ENCODE measurements around the gene DIDO1. TPM values are rescaled to one million over a fixed set of nuclear protein-coding genes. Genes with fewer than 3 reads are reported as not detected.

DIDO1 gene
- total and polyA plus RNA-seq, 9 of the 15 experiments (the other 6 are each of a cell fraction or from before 2014, with no cell fraction given): 4.4 to 46.8 (median 31.2) TPM

GRCh38 chr20:62875419-62876361 lies 50.6 kb downstream of the DIDO1 start (continued):
- peak; percentile 26; the same call in 1 of the 2 replicates for TF ChIP-seq CBFA2T2 (conservative IDR thresholded peaks at IDR 0.05)
- TF ChIP-seq ZNF589 (CRISPR knock-in tag; IDR thresholded peaks at IDR 0.05; ENCODE audit: low read depth): no peak
- no peak for TF ChIP-seq ZNF239 (CRISPR knock-in tag; IDR thresholded peaks at IDR 0.05)
- TF ChIP-seq NFYB (IDR thresholded peaks at IDR 0.05; ENCODE audit: extremely low read depth, insufficient read length): no peak
- TF ChIP-seq RREB1 (CRISPR knock-in tag; IDR thresholded peaks at IDR 0.05): no peak
- TF ChIP-seq NFRKB (IDR thresholded peaks at IDR 0.05; ENCODE audit: low read depth): peak; percentile 41; the same call in 1 of the 2 replicates
- TF ChIP-seq HMGN3 (IDR thresholded peaks at IDR 0.05; ENCODE audit: borderline replicate concordance, extremely low read depth, insufficient read length, low read depth, low read length): peak; percentile 41
- TF ChIP-seq PRPF4 (IDR thresholded peaks at IDR 0.05; ENCODE audit: insufficient read depth, low read depth, low read length, poor library complexity, severe bottlenecking): no peak
- 0 out of 2 replicates have a peak, but pooled peaks have one; percentile 11 for TF ChIP-seq DPF2 (IDR thresholded peaks at IDR 0.05)
- TF ChIP-seq E2F1 (CRISPR knock-in tag; IDR thresholded peaks at IDR 0.05): peak; percentile 92
- peak; percentile 43 for TF ChIP-seq PHF20 (IDR thresholded peaks at IDR 0.05; ENCODE audit: partially characterized antibody)
- no peak for TF ChIP-seq FOSL1 (tag; conservative IDR thresholded peaks at IDR 0.05)
- peak; percentile 53; the same call in 1 of the 2 replicates for TF ChIP-seq ATF7 (IDR thresholded peaks at IDR 0.05)
- TF ChIP-seq MIER1 (IDR thresholded peaks at IDR 0.05; ENCODE audit: low read depth): no peak
- no peak for TF ChIP-seq ZNF133 (CRISPR knock-in tag; IDR thresholded peaks at IDR 0.05)
- TF ChIP-seq RCOR1 (IDR thresholded peaks at IDR 0.05; ENCODE audit: borderline replicate concordance in 1 of 2, low read depth in 2 of 2, low read length in 2 of 2): peak in 1 of 2 experiments; percentile 64; a peak in 2 of 4 replicates
- peak; percentile 93 for TF ChIP-seq TFAP4 (CRISPR knock-in tag; IDR thresholded peaks at IDR 0.05; ENCODE audit: borderline replicate concordance)
- no peak for TF ChIP-seq MAFG (tag; conservative IDR thresholded peaks at IDR 0.05)

Data from K562 (cell line).